Amniotic stem cell (primary cell): ENCODE data around the gene RIBC2.
"Not testable (repeated sequence)": the region's sequence is repeated elsewhere in the genome, so short reads cannot be mapped to it uniquely, and the experiment has no call there.

Source experiments
- DNase-seq: peaks from one replicate; lab custom pipeline; 2025; lab: John Stamatoyannopoulos, UW

Gene RIBC2

GRCh38 chr22:45425101-45425500 is 11.6 kb downstream of the RIBC2 start:
- no peak for DNase-seq

- no peak for DNase-seq
Observed at GRCh38 chr22:45425531-45426265, 12.2 kb downstream of the RIBC2 start.

GRCh38 chr22:45426387-45426786 is 12.9 kb downstream of the RIBC2 start:
- DNase-seq: no peak

- no peak for DNase-seq
Observed at GRCh38 chr22:45427114-45427513, 13.6 kb downstream of the RIBC2 start.

- no peak for DNase-seq
Observed at GRCh38 chr22:45428391-45429385, 15.2 kb downstream of the RIBC2 start.

GRCh38 chr22:45429424-45429823 is 15.9 kb downstream of the RIBC2 start:
- no peak for DNase-seq

GRCh38 chr22:45429981-45430775 is 16.7 kb downstream of the RIBC2 start:
- no peak for DNase-seq

GRCh38 chr22:45430871-45431270 is 17.4 kb downstream of the RIBC2 start:
- DNase-seq: no peak

GRCh38 chr22:45434981-45435380 is 21.5 kb downstream of the RIBC2 start:
- DNase-seq: no peak

- peak; percentile 68 for DNase-seq
Observed at GRCh38 chr22:45435544-45436139, 22.1 kb downstream of the RIBC2 start.

- DNase-seq: not testable (repeated sequence)
Observed at GRCh38 chr22:45436871-45437517, 23.5 kb downstream of the RIBC2 start.

GRCh38 chr22:45438336-45438735 is 24.8 kb downstream of the RIBC2 start:
- DNase-seq: no peak

GRCh38 chr22:45440688-45441087 is 27.2 kb downstream of the RIBC2 start:
- DNase-seq: not testable (repeated sequence)

- peak; percentile 24 for DNase-seq
Observed at GRCh38 chr22:45441138-45441537, 27.6 kb downstream of the RIBC2 start.

GRCh38 chr22:45442116-45442515 is 28.6 kb downstream of the RIBC2 start:
- no peak for DNase-seq

- DNase-seq: no peak
Observed at GRCh38 chr22:45444168-45444567, 30.7 kb downstream of the RIBC2 start.

- DNase-seq: no peak
Observed at GRCh38 chr22:45445031-45445710, 31.7 kb downstream of the RIBC2 start.

GRCh38 chr22:45446216-45446615 is 32.7 kb downstream of the RIBC2 start:
- DNase-seq: no peak

- not testable (repeated sequence) for DNase-seq
Observed at GRCh38 chr22:45447596-45447995, 34.1 kb downstream of the RIBC2 start.

GRCh38 chr22:45448431-45448830 is 34.9 kb downstream of the RIBC2 start:
- no peak for DNase-seq

GRCh38 chr22:45449442-45449841 is 35.9 kb downstream of the RIBC2 start:
- not testable (repeated sequence) for DNase-seq
